8988T (cell line): ENCODE data around the gene DUSP18.
"Not testable (repeated sequence)": the region's sequence is repeated elsewhere in the genome, so short reads cannot be mapped to it uniquely, and the experiment has no call there.

Experiments used
- DNase-seq: peaks from one replicate; pipeline ENCODE4 v3.0.0; 2011

DUSP18 gene

DNA sequence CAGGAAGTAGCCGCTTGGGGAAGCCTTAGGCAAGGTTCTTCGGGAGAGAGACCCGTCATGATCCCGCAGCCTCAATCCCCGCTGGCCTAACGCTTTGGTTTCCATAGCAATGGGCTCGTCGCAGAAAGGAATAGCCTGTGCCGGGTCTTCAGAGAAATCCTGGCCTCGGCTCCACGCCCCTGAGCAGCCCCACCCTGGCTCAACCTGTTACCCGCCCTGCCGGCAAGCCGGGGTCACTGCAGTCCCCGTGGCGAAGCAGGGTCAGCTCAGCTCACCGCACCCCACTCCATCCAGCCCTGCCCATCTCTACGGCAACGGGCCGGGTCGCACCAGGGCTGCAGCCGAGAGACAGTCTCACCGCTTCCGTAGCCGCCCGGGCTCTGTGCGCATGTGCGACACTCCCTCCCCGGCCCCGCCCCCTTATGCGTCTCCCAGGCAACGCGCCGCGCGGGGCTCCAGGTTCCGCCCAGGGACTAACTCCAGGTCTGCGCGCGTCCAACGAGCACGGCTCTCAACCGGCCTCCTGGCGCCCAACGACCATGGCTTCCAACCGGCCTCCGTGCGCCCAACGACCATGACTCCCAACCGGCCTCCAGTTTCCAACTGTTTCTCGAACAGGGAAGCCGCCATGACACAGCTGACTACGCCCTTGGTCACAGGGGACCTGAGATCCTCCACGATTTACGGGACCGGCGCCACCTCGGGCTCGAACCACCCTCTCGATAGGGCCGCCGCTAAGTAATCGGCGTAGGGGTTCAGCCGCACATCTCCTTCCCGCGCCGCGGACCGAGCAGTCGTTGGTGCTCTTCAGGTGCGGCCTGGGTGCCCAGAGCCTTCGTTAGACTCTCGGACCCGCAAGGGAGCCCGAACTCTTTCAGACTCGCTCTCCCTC is at the start of gene DUSP18:
Gene DUSP18, minus strand, starts transcription at position 382 of the 892 bp plus-strand sequence. CDS start 3,872 bp downstream, outside the sequence.
- DNase-seq, result peak; percentile 90

DNA sequence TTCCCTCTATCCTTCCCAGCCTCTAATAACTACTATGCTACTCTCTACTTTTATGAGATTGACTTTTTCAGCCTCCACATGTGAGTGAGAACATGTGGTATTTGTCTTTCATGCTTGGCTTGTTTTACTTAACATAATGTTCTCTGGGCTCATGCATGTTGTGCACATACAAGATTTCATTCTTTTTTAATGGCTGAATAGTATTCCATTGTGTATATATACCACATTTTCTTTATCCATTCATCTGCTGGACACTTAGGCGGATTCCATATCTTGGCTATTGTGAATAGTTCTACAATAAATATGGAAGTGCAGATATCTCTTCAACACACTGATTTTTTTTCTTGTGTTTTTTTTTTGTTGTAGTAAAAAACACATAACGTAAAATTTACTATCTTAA is 46.4 kb upstream of the DUSP18 start:
- DNase-seq, result no peak

DNA sequence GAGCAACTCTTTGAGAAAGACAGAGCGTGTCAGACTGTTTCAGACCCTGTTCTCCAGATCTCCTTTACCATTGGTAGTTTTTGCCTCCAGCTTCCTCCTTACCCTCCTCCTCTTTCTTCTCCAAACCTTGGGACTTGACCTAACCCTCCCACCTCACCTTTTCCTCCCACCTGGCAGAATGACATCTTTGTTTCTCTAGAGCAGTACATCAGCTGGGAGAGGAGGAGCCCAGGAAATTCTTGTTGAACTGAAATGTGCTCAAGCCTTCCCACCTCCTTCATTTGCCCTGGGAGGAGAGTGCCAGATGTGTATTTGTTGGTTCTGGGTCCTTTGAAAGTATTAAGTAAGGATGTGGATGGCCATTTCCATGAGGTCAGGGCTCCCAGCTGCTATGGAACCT is 44.4 kb upstream of the DUSP18 start:
- DNase-seq, result no peak

DNA sequence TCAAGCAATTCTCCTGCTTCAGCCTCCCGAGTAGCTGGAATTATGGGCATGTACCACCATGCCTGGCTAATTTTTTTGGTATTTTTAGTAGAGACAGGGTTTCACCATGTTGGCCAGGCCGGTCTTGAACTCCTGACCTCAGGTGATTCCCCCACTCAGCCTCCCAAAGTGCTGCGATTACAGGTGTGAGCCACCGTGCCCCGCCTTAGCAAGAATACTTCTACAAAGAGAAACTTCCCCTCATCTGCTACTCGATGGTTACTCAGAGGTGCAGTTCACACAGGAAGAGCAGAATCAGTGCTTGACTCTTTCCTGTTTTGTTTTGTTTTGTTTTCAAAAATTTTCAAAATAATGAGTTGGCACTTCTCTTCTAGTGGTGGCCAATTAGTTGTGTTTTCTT is 42.3 kb upstream of the DUSP18 start:
- DNase-seq, result not testable (repeated sequence)

DNA sequence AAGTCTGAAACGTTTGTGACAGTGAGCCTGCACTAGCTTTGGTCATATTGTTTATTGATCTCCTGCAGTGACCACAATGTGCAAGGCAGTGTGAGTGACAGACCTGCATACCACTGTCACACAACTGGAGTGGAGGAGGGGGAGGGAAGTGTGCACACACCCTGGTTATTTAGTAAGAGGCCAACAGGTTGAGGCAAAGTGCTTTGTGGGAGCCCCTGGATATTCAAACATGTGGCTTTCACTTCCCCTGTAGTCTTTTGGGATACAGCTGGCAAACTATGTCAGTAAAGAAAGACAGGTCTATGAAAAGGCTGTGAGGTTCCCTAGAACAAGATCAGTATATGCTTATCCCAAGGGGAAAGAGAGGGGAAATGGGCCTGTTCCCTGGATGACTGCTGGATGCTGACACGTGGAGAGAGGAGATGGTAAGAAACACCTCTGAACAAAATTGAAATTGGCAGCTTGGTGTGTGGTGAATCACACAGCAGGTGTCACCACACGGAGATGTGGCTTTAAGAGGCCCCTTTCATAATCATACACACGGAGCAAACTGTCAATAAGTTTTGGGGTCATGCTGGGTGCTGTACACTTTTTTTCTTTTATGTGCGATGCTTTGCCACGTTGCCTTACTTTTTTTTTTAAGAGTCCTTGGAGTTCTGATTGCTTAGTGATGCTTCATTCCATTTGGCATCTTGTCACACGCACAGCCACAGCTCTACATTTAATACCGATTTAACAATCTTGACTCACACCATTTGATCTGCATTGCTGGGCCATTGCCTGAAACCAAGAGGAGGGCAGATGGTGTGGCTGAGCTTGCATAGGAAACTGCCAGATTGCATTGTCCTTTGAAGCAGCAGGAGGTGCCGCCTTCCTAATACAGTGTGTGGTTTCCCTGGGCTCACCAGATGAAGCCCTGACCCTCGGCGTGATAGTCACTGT is 38.3 kb upstream of the DUSP18 start:
- no peak for DNase-seq

DNA sequence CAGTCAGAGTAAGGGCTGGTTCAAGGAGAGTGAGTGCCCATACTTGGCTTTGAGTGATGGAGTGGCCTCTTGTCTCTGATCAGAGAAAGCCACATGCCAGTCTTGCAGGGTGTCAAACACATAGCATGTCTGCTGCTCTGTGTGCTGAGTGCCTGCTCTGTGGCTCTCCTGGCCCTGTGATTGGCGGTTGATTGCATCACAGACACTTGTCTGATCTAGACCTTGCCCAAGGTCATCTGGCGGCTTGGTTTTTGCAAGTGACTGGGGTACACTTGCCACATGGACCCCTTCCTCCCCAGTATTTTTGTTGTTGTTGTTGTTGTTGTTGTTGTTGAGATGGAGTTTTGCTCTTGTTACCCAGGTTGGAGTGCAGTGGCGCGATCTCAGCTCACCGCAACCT is 37.3 kb upstream of the DUSP18 start:
- DNase-seq, result no peak

DNA sequence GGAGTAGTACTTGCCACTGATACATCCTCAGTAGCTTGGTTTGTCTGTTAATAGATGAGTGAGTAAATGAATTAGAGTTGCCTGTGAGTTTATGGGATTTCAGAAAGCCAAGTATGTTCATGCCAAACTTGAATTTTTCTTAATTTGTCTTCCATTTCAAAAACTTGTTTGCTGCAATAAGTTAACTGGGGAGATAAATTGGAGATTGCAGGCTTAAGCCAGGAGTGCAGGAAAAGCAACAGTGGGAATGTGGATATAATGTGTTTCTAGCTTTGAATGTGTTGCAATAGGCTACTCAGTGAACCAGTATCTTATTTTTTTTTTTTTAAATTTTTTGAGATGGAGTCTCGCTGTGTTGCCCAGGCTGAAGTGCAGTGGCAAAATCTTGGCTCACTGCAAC is 35.2 kb upstream of the DUSP18 start:
- no peak for DNase-seq

DNA sequence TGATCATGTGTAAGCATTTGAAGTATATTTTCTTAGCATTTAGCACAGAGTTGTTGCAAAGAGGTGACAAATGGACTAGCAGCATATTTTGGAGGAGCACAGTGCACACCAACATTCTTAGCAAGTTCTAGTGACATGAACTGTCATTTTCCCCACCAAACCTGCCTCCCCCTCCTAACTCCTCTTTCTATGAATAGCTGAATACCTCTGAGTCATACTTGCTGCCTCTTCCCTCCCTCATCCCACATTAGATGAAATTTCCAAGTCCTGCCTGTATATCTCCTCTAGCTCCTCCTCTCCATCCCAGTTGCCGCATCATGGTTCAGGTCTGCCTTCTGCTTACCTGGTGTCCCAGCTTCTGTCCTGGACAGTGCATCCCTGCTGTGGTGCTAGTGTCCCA is 34.2 kb upstream of the DUSP18 start:
- DNase-seq, result no peak

DNA sequence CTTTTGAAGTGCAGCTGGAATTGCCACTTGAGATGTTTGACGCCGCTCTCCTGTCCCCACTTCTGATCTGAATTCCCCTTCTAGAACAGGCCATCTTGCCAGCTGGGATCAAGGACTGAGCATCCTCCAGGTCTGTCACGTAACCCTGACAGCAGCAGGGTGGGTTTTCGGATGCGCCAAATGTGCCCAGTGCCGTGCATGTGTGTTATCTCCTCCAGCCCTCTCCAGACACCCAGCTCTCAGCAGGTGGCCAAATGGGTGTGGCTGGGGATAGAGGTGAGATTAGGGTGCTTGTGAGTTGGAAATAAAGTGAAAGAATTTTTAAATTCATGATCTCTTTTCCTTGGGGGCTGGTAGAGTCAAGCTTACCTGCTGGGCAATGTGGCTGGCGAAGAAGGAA is 30.3 kb upstream of the DUSP18 start:
- DNase-seq, result no peak

DNA sequence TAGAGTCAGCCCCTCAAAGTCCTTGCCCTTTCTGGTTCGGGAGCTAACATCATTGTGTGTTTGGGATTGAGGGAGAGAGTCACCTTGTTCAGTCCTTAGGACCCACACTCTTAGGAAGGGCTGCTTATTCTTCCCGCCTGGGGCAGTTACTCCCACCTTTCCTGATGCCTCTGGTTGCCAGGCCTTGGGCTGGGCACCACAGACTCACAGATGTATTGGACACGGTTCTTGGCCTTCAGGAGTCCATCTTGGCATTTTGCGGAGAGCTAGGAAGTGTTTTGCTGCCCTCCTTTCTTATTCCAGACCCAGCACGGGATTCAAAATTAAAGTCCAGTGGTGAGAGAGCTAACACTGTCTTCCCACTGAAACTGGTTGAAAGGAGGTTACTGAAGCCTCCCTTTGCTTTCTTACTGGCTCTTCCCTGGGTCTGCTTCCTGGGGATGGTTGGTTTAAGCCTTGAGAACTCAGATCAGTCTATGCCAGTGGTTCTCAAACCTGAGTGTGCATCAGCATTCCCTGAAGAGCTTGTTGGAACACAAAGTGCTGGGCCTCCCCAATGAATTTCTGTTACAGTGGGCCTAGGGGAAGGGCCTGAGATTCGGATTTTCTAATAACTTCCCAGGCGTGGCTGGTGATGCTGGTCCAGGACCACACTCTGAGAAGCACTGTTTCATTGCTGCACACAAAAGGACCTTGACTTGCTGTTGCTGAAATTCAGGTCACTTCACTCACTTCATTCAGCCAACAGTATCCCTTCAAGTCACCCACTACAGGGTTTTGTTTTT is 28.4 kb upstream of the DUSP18 start:
- DNase-seq, result no peak

DNA sequence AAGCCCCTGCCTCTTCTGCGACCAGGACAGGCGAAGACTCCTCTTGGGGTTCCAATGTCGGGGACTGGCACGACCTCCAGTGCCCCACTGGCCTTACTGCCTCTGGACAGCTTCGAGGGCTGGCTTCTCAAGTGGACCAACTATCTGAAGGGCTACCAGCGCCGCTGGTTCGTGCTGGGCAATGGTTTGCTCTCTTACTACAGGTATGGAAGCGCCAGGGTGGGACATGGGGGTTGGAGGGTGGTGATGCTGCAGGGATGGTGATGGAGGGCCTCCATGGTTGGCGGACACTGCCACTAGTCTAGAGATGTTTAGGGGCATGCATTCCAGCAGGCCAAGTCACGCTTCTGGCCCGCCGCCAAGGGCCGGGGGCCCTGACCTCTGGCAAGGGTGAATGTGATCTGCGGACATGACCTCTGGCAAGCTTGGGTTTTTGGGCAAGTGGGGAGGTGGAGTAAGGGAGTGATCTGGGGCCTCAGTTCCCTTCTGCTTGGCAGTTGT is 27.7 kb upstream of the DUSP18 start:
- DNase-seq, result no peak

DNA sequence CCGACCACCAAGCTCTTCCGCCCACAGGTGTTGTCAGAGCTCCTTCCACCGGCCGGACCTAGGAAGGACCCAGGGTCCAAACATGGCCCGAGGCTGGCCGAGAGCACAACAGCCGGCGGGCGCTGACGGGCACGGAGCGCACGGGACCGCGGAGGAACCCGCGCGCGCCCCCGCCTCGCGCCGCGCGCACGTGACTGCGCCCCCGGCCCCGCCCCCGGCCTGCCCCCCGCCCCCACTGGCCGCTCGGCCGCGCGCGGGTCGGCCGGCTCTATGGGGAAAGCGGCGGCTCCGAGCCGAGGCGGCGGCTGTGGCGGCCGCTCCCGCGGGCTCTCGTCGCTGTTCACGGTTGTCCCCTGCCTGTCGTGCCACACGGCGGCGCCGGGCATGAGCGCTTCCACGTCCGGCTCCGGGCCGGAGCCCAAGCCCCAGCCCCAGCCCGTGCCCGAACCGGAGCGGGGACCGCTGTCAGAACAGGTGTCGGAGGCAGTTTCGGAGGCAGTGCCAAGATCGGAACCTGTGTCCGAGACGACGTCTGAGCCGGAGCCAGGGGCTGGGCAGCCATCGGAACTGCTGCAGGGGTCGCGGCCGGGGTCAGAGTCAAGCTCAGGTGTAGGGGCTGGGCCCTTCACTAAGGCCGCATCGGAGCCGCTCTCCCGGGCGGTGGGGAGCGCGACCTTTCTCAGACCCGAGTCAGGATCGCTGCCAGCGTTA is 27.1 kb upstream of the DUSP18 start, which contains the start of gene OSBP2:
Gene OSBP2, plus strand, starts transcription at position 235 of the 711 bp plus-strand sequence. Its CDS starts 36 bp downstream, at position 271.
- peak; percentile 40 for DNase-seq

DNA sequence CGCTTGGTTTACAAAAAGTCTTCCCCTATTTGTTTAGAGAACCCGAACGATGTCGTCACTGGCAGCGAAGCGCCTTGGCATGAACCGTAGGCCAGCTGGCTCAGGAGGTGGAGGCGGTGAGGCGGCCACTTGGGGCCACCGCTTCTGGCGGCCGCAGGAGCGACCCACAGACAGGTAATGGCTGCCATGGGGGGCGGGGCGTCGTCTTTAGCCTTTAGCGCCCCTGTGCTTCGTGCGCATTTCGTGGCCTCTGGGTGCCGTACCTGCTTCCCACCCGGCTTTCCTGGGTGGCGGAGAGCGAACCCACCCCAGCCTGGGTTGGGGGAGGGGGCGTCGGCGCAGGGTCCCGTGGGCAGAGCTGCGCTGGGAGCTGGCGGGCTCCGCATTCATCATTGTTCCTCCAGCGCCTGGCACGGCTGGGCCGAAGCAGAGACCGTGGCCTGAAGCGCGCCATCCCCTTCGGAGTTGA is 26.5 kb upstream of the DUSP18 start:
- DNase-seq, result peak; percentile 62

DNA sequence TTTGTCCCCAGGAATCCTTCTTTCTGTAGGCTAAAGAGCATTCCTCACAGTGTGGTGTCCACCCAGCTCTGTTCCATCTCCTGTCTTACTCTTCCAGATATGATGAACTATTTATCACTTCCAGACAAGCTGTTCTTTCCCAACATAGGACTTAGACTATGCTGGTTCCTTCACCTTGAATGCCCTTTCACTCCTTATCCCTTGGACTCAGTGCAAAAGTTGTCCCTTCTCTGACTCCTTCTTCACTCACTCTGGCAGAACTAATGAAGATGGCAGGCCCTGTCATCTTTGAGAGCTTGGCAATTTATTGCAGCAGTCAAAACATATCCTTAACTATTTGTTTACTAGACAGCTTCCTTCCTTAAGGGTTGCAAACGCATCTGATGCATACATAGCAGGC is 23.5 kb upstream of the DUSP18 start:
- DNase-seq, result no peak

DNA sequence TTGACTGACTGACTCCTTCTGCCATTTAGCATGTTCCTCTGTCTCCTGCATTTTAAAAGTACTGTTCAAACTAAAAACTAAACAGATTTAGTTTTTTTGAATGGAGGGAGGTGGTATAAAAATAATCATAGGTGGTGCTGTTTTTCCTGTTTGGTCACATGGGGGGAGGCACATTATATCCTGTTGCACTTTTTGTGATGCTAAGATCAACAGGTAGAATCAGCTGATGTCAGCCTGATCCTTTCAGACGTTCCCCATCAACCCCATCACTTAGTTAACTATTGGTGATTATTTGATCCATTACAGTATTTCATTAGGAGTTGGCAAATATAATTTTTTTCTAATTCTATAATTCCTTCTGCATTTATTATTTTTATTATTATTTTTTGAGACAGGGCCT is 21.9 kb upstream of the DUSP18 start:
- no peak for DNase-seq

DNA sequence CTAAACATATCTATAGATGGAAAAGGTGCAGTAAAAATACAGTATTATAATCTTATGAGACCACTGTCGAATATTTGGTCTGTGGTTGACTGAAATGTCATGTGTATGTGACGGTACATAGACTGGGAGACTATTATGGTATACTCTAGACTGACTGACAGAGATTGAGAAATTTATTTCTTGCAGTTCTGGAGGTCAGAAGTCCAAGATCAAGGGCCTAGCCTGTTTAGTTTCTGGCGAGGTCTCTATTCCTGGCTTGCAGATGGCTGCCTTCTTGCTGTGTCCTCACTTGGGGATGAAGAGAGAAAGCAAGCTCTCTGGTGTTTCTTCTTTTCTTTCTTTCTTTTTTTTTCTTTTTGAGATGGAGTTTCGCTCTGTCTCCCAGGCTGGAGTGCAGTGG is 19.7 kb upstream of the DUSP18 start:
- no peak for DNase-seq

DNA sequence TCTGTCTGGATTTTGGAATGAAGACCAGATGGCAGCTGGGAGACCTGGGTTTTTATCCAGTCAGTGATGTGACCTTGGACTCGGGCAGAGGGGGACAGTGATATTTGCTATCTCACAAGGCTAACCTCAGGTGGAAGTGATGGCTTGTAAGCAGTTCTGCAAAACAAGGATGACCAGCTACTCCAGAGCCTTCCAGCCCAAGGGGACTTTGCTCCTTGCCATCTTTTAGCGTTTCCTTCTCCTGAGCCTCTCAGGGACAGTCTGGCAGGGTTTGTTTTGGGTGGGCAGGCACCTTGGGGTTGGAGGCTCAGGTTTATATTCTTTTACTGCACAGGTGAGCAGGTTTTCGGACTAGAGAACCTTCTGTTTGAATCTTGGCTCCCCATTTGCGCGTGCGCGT is 17.5 kb upstream of the DUSP18 start:
- DNase-seq, result no peak

DNA sequence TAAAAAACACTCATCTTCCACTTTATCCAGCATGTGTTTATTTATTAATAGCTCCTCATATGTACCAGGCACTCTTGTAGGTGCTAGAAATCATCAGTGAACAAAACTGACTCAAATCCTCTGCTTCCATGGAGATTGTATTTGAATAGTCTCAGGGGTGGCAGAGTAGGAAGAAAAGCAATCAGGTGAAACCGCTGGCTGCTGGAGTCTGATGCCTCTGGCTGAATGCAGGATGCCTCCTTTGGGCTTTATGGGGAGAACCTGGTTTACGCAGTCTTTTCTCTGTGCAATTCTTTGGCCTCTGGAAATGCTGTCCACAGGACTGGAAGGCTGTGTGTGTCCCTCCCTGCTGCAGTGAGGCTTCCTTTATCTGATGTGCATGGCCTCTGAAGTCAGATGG is 14.2 kb upstream of the DUSP18 start:
- no peak for DNase-seq

DNA sequence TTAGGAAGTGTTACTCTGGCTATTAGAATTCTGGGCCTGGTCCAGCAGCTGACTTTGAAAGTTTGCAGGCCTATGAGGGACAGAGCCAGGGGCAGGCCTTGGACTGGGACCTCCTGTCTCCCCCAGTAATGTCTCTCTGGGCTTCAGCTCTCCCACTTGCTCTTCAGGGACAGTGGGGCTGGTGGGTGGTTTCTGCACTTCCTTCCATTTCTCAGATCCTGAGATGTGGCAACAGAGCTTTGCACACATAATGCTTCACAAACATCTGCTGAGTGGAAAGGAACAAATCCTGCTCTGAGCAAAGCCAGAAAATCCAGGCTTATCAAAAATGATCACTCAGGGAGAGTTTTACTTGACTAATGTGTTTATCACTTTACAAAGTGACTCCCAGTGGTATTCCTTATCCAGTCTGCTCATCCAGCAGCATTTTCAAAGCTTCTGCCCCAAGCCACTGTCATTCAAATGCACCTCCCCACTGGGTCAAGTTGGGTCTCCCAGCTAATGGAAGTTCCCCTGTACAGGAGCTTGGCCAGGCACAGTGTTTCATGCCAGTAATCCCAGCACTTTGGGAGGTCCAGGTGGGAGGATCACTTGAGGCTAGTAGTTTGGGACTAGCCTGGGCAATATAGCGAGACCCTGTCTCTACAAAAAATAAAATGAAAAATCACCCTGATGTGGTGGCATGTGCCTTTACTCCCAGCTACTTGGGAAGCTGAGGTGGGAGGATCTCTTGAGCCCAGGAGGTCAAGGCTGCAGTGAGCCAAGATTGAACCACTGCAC is 13.5 kb upstream of the DUSP18 start:
- no peak for DNase-seq

DNA sequence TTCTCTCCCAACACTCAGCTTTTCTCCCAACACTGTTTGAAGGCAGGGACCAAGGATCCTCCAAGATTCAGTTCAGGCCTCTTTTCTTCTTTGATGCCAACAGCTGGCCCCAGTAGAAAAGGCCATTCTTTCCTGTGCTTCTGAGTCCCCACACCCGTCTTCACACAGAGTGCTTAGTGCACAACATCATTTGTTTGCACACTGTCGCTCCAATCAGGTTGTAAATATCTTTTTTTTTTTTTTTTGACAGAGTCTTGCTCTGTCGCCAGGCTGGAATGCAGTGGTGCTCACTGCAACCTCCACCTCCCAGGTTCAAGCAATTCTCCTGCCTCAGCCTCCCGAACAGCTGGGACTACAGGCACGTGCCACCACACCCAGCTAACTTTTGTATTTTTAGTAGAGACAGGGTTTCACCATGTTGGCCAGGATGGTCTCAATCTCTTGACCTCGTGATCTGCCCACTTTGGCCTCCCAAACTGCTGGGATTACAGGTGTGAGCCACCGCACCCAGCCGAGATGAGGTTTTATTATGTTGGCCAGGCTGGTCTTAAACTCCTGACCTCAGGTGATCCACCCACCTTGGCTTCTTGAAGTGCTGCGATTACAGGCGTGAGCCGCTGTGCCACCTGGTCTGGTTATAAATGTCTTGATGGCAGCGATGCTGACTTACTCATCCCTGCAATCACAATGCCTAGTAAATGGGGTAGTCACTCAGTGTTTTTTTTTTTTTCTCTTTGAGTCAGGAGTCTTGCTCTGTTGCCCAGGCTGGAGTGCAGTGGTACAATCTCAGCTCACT is 12.4 kb upstream of the DUSP18 start:
- not testable (repeated sequence) for DNase-seq
